ENCODE measurements around the gene GYPC.

GYPC gene

DNA sequence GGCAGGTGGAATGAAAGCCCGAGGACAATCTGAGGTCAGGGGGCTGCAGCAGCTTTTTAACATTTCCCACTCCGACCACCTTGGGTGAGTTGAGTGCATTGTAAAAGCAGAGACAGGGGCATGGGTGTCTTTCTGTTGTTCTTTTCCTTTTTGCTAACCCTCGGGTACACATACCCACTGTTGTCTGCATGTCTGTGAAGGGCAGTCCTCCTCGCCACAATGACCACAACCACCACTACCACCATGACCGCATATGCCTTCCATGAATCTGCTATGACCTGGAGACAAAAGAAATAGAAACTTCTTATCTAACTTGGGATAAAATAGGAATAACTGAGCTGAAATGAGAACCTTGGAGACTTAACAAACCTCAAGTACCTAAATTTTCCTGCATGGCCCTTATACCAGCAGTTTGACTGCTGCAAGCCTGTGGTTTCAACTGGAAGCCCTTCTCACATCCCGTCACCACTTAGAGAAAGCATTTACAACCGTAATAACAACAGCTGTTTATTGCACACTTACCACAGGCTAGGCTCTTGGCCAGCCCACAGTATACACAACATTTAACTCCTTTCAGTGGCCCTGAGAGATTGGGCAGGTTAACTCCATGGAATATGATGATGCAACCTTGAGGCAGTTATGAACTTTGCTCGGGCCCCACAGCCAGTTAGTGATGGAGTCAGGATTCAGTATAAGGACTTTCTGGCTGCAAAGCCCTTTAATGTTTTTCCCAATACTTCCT, 80.3 kb downstream of the GYPC start:
- no peak for DNase-seq

DNA sequence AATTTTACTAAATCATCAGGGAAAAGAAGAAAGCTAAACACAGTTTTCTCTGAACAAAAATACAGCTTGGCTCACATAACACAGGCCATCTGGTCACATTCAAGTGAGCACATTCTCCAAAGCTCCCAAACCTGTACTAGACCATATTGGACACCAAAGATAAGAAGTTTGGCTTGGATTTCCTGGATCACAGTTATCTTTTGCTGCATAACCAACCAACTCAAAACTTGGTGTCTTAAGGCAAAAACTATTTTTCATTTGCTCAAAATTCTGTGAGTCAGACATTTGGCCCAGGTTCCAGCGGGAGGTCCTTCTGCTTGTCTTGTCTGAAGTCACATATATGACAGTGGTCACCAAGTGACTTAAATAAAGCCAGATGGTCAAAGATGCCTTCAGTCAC, 83.2 kb downstream of the GYPC start:
- no peak for DNase-seq

DNA sequence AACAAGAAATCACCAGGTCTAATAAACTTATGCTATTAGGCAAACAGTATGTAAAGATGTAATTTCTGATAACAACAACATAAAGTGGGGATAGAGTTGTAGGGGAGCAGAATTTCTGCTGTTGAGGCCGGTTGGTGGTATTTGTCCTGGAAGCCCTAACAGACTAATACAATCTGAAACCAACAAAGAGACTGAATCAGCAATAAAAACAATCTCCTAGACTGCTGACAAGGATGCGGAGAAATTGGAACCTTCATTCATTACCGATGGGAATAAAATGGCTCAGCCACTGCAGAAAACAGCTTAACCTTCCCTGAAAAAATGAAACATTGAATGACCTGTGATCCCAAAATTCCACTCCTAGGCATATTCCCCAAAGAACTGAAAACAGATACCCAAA, 88.7 kb downstream of the GYPC start:
- DNase-seq: no peak
